Bone marrow (tissue), 2 donors: ENCODE measurements around the gene PARK7.
"Not testable (repeated sequence)": the region's sequence is repeated elsewhere in the genome, so short reads cannot be mapped to it uniquely, and the experiment has no call there.

Source experiments
- DNase-seq, 2 donors: peaks; one replicate each; lab custom pipeline; 2025; lab: John Stamatoyannopoulos, UW

Gene PARK7

DNA sequence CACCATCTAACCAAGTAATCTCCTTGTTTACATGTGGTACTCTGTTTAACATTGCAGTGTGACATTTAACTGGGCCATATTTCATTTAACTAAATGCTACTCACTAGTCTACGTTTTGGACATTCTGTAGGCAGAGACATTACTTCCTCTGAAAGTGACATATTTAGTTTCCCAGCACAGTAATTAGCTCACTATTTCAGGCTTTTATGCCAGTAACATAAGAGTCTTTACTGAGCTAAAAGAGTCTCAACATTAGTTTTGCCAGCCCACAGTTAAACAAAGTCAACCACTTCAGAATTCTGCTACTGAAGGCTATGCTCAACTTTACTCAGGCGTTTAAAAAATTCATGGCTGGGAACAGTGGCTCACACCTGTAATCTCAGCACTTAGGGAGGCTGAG lies 18.3 kb upstream of the PARK7 start:
- DNase-seq: no peak

DNA sequence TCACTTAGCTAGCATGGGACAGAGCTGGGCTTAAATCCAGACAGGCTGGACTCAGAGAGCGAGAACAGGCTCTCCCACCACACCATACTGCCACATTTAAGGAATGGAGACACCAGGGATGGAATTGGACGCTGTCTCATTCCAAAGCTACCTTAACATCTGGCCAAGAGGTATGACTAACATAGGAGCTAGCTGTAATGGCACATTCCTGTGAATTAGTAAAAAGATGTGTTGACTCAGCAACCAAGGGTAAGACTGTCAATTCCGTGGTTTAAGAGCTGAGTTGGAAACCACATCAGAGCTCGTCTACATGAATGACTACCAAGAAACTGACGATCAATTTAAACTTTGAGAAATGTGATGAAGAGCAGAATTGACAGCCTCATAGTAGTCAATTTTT lies 12.6 kb upstream of the PARK7 start:
- no peak for DNase-seq

DNA sequence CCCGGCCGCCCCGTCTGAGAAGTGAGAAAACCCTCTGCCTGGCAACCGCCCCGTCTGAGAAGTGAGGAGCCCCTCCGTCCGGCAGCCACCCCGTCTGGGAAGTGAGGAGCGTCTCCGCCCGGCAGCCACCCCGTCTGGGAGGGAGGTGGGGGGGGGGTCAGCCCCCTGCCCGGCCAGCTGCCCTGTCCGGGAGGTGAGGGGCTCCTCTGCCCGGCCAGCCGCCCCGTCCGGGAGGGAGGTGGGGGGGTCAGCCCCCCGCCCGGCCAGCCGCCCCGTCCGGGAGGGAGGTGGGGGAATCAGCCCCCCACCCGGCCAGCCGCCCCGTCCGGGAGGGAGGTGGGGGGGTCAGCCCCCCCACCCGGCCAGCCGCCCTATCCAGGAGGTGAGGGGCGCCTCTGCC lies 8.7 kb upstream of the PARK7 start:
- DNase-seq: not testable (repeated sequence)

DNA sequence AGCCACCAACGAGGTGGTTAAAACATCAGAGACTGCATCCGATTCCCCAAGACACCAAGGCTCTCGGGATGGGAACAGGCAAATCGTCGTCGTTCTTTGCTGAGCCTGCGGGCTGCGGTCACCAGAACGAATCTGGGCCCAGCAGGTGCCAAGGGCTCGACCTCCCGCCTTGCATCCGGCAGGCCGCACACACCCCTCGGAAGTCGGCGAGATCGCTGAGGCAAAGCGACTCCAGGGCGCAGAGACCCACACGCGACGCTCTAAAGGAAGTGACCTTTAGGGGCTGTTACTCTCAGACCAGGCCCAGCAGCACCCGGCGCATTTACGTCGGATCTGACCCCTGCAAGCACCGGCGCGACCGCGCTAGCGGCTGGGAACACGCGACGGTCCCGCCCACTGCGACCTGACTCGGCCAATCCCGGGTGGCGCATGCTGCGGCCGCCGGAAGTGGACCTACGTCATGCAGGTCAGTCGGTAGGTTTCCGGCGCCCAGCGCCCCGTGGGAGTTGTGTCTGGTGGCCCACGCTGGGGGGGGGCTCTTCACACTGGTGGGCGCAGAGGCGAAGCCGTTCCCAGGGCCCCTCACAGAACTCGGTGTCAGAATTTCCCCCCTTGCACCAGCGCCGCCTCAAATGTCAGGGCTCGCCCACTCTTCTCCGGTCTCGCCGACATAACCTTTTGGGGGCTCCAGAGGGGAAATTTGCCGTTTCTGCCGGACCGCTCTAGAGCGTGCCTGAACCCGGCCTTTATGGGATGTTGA lies 7.5 kb upstream of the PARK7 start:
- peak; percentile 52 to 58 for DNase-seq

DNA sequence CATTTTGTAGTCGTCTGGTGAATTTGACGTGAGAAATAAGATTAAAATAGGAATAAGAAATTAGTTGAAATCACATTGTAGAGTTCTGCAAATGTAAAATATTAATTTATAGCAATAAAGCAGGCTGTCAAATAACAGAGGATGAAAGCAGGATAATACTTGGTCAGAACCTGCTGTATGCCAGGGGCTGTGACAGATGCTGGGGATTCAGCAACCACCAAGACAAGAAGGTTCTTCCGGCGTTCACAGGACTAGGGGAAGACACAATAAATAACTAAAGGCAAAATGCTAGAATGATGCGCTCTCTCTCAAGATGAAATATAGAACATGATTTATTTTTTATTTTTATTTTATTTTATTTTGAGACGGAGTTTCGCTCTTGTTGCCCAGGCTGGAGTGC lies 6.8 kb upstream of the PARK7 start:
- DNase-seq: no peak

DNA sequence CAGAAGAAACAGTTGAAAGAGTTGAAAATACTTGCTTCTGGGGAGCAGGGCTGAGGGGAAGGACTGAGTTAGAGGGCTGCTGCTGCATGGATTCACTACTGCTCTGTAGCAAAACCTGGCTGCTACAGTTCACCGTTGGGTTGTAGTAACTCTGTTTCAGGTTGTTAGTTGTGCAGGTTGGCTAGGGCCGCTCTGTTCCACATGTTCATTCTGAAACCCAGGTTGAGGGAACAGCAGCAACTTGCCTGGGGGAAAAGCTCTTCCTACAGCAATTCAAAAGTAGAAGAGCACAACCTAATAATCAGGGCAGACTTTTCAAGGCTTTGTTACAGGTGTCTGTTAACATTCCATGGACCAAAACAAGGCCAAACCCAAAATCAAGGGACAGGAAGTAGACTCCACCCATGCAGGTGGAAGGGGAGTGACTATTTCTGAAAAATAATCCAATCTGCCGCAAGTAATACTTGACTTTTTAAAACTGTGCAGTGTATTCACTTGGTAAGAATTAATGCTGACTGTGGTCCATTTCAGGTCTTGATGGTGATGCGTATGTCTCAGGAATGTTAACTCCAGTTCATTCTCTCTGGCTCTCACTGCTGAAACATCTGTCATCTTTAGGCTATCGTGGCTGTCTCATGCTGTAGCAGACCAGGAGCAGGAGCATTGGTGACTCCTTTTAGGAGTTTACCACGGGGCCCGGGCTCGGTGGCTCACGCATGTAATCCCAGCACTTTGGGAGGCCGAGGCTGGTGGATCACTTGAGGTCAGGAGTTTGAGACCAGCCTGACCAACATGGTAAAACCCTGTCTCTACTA lies 5.1 kb upstream of the PARK7 start:
- DNase-seq: no peak

DNA sequence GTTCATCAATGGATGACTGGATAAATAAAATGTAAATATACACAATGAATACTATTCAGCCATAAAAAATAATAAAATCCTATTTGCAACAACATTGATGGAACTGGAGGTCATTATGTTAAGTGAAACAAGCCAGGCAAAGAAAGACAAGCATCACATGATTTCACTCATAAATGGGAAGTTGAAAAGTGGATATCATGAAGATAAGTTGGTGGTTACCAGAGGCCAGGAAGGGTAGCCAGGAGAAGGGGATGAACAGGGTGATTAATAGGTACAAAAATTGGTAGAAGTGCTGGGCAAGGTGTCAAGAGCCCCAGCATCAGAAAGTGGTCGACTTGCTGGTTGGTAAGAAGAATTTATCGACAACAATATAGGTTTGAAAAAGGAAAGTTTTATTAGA lies 1.3 kb upstream of the PARK7 start:
- DNase-seq: no peak

DNA sequence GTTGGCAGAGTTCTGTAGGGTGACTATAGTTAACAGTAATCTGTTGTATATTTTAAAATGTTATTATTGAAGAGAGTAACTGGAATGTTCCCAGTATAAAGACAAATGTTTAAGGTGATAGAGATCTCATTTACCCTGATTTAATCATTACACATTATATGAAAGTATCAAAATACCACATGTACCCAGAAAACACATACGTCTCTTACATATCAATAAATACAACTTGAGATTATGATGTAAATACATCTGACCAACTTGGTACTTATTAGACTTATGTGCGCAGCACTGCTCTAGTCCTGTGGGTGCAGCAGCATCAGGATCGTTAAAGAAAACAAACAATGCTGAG lies 670 bp upstream of the PARK7 start:
- no peak for DNase-seq

DNA sequence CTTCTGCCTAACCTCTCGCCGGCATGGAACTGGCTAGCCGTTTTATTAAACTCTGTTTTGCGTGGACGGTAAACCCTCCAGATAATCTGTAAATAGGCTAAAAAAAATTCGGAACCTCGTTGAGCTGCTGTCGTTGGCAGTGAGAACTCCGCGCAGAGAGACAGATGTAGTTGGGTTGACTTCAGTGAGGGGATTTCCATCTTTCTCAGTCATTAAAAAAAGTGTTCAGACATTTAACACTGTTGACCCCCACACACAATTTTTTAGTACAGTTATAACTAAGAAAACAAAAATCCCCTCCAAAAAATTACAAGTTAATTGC lies 464 bp downstream of the PARK7 start:
- DNase-seq: peak in 1 of 2 donors; percentile 27

DNA sequence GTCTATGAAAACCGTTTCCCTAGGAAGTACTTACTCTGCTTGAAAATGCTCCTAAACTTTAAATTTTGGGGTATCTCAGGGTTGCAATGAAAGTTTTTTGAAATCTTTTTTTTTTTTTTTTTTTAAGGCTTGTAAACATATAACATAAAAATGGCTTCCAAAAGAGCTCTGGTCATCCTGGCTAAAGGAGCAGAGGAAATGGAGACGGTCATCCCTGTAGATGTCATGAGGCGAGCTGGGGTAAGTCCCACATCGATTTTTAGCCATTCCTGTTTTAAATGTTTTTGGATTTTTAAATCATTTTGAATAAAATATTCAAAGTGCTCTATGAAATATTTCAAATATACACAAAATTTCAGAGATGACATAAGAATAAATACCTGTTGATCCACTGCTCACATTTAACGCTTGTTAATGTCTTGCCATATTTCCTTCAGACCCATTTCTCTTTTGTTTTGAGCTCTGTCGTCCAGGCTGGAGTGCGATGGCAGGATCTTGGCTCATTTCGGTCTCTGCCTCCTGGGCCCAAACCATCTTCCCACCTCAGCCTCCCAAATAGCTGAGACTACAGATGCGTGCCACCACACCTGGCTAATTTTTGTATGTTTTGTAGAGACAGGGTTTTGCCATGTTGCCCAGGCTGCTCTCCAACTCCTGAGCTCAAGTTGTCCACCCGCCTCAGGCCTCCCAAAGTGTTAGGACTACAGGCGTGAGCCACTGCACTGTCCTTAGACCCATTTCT lies 1.3 kb downstream of the PARK7 start:
- no peak for DNase-seq

DNA sequence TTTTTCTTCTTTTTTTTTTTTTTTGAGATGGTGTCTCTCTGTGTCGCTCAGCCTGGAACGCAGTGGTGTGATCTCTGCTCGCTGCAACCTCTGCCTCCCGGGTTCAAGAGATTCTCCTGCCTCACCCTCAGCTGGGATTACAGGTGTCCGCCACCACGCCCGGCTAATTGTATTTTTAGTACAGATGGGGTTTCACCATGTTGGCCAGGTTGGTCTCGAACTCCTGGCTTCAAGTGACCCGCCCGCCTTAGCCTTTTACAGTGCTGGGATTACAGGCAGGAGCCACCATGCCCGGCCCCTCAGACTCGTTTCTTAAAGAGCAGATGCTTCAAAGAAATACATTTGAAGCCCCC lies 1.8 kb downstream of the PARK7 start:
- DNase-seq: not testable (repeated sequence)

DNA sequence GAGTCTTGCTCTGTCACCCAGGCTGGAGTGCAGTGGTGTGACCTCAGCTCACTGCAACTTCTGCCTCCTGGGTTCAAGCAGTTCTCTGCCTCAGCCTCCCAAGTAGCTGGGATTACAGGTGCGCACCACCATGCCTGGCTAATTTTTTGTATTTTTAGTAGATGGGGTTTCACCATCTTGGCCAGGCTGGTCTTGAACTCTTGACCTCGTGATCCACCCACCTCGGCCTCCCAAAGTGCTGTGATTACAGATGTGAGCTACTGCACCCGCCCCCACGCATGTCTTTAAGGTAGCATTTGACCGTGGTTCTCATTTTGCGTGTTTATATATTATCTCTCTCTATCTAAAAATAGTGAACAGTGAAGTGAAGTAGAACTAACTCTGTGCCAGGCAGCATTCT lies 2.3 kb downstream of the PARK7 start:
- DNase-seq: not testable (repeated sequence)

DNA sequence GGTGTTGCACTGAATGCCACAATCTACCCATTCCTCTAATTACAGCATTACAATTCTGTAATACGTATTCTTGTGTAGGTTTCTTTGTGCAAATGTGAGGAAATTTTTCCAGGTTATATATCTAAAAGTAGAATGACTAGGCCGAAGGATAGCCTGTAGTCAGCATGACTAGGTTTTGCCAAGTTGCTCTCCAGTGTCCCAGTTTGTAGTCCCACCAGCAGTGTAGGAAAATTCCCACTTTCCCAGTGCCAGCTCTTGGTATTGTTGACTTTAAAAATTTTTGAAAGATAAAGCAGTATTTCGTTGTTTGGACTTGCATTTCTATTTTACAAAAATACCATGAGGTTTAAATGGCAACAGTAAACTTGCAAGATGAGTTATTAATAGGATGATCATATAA lies 3.0 kb downstream of the PARK7 start:
- DNase-seq: no peak

DNA sequence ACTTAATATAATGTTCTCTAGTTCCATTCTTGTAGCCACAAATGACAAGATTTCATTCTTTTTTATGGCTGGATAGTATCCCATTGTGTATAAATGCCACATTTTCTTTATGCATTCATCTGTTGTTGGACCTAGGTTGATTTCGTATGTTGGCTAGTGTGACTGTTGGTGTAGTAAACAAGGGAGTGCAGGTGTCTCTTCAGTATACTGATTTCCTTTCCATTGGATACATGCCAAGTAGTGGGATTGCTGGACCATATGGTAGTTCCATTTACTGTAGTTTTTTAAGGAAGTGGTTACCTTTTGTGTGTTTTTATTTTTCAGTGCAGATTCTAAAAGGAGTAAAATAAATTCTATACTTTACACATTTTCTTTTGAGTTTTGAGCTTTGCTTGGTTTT lies 5.7 kb downstream of the PARK7 start:
- DNase-seq: no peak

DNA sequence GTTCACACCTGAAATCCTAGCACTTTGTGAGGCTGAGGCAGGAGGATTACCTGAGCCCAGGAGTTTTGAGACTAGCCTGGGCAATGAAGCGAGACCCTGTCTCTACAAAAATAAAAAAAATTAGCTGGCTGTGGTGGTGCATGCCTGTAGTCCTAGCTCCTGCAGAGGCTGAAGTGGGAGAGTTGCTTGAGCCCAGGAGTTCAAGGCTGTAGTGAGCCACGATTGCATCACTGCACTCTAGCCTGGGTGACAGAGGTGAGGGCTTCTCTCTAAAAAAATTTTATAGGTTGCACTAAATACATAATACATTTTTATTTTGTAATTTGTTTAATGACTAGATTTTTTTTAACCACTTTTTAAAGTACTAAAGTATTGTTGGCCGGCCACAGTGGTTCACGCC lies 6.1 kb downstream of the PARK7 start:
- DNase-seq: no peak

DNA sequence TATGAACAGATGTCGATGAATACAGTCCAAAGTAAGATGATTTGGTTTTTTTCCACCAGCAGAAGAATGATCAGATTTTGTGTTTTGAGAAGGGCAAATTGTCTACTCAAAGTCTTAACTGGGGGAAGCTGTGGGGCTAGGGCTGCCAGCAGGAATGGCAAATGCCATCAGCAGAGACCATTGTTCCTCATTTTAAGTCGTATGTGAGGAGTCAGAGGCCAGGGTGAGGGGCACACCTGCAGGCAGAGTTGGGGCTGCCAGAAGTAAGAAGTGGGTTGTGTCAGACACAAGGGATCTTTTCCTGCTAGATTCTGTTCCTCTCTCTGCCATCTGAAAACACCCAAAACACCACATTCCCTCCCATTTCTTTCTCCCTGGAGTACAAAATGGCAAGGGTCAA lies 8.7 kb downstream of the PARK7 start:
- DNase-seq: peak in 1 of 2 donors; percentile 1

DNA sequence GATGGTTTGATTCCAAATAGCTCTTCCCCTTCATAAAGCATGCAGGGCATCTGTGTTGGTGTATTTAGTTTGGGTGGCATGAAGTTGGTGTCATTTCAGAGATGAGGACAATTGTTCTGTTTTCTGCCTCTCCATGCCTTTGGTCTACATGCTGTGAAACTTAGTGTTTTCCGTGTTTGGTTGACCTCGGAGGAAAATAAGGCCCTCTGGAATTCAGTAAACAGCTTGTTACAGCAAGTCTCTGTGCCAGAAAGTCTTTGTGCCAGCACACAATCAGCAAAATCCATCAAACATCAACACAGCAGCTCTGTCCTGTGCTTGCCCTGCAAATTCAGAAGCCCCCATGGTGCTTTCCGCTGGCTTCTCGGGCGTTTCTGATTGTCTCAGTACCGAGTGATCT lies 9.5 kb downstream of the PARK7 start:
- DNase-seq: no peak

DNA sequence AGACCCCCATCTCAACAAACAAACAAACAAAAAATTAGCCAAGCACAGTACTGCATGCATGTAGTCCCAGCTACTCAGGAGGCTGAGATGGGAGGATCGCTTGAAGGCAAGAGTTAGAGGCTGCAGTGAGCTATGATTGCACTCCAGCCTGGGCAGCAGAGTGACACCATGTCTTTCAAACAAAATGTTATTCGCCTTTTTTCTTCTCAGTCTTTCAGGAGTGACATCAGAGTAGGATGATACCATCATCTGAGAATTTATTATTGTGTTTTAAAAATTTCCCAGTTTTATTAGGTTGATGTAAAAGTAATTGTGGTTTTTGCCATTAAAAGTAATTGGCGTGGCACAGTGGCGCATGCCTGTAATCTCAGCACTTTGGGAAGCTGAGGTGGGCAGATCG lies 10.8 kb downstream of the PARK7 start:
- DNase-seq: no peak

DNA sequence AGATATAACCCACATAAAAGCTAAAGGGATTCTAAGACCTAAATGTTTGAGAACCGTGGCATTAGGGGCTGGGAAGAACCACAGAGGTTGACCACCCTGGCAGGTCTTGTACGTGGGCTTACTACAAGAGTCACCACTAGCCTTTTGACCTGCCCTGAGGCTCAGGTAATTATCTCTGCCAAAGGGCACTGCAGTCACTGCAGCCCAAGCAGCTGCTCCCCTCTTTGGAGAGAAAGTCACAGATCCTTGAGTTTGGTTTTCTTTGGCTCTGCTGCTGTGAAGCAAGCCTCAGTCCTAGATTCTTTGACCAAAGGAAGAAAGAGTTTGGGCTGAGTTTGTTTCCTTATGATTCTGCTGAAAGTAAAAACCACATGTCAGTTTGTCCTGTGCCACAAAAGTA lies 11.6 kb downstream of the PARK7 start:
- DNase-seq: no peak

DNA sequence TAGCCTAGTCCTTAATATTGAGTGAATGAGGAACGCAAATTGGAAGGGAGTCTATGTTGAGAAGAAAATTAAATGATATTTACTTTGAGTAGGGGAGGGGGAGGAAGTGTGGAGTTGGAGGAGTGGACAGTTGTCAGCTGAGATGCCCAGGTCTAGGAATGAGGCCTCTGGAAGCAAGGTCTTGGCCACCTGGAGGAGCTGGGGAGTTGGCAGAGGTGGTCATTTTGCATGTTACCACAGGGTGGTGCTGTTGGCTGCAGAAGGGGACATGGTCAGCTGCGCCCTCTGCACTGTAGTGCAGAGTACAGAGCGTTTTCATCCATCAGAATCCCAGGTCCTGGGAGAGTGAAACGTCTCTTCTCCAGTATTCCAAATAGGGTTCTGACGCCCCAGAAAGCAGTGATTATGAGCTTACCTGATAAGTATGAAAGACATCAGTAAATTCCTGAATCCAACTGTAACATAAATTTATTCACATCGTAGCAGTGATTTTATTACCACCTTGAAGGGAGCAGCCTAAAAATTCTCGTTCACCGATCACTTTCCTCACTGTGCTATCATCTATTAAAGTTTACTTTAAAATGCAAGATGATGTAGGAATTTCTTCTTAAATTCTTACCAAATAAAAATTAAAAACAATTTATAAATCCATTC lies 13.8 kb downstream of the PARK7 start:
- peak in 1 of 2 donors; percentile 18 for DNase-seq

DNA sequence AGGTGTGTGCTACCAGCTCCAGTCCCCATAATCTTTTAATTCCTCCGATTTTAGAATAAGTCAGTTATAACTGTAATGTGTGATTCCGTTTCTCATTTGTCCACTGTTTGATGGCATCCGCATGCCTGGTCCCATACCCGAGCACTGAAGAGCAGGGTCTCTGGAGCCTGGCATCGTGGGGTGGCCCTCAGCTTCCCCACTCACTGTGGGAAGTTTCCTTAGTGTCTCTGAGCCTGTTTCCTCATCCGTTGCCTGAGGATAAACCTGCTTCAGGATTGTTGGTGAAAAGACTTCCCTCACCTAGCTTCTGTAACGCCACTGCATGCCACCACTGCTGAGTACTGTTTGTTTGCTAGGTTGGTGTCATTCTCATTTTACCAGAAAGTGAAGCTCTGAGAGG lies 19.5 kb downstream of the PARK7 start:
- no peak for DNase-seq

DNA sequence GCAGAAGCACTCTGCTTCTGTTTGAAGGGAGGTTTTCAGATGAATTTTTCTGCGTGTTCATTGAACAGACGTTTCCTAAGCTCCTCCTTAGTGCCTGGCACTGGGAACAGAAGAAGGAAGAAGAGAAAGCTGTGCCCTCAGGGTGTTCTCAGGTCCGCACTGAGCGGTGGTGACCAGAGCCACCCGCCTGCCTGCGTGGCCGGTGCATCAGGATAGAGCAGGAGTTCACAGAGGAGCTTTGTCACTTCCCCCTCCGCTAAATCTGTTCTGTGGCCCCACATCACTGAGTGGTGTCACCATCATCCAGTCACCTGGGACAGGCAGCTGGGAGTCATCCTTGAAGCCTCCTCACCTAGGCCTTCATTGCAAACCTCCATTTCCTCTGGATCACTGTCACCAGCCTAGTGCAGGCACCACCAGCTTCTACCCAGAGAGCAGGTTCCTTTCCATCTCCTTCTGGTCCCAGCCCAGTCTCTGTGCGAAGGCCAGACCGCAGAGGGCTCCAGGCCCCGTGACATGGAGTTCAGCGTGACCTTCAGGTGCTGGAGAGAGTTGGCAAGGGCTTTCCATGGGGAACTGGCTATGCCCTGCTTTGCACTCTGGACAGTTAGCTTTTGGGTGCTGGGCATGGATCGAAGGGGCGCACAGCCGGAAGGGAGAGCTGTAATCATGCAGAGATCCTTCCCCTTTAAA lies 21.7 kb downstream of the PARK7 start:
- DNase-seq: no peak
